Nasal cavity respiratory epithelium epithelial cell of viscerocranial mucosa (primary cell): ENCODE measurements around the gene PDE12. TPM values are rescaled to one million over a fixed set of nuclear protein-coding genes. Genes with fewer than 3 reads are reported as not detected.

Experiments used
- total RNA-seq: library from RNA; depleted of rRNA; stranded (reverse); fragments of >200 nt; gene quantifications from 2 replicates; pipeline ENCODE4 v1.2.3, GENCODE V29; 2014

PDE12 gene
- total RNA-seq = 15.7 and 26.8 TPM in 2 replicates

DNA sequence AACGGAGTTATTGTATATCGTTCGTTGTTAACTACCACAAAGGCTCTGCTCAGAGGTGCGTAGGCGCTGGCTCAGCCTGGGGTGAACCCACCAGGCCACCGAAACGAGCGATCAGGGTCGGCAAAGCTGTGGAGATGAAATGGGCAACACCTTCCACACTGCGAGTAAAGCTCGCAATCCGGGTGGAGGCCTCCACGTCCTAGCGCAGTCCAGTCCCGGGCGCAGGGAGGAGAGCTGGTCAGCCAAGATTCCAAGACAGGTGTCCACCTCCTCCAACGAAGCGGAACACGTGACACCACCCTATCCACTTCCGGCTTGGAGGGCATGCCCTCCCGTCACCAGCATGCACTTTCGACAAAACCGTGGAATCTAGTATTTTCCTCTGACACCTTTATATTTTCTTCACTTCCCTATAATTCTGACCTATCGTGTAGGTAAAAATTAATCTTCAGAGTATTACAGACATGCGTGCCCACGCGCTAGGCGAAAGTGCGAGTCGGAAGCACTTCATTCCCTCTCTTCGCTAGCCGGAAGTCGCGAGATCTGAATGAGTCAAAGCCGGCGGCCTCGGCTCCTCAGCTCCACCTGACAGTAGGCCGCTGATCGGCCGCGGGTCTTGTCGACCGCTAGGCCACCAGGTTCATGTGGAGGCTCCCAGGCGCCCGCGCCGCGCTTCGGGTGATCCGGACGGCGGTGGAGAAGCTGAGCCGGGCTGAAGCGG lies at the start of gene PDE12:
TSS of gene PDE12 (plus strand) at position 537 of the 721 bp plus-strand sequence. CDS start at position 643, 106 bp downstream.

GRCh38 chr3:57544181-57545125 lies 11.6 kb upstream of the PDE12 start, which contains the start of gene DNAH12:
DNAH12 (minus strand) TSS chr3:57544344; CDS start chr3:57542870, 1,474 bp downstream.

DNA sequence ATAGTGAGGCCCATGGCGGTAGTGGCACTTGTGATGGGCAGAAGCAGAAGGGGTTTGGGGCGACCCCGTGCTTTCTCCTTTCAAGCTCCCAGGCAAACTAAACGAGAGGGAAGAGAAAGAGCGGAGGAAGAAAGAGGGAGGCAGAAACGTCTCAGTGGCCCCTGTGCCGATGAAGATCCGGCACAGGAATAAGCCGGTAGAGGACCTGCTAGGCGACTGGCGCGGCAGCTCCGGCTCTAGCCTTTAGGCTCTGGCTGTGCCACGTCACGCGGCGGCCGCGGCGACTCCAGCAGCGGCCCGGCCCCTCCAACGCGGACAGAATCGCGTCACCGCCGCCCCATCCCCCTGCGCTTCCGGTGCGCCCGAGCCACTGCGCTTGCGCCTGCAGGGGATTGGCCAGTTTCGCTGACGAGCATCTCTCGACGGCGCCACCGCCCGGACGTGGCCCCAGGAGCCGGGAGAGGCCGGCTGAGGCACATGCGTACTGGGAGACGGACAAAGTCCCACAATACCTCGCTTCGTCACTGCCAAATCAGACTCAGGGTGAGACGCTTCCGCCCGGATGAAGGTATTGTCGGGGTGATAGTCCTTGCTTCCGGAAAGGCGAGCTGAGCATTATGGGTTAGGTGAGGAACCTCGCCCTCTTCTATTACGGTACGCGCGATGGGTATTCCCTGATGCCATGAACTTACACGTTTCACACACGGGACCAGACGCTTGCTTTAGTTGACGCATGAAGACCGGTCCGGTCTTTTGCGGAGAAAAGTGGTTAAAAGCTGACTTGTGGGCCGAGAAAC lies 41.3 kb downstream of the PDE12 start, which contains the start of gene ARF4:
TSS of gene ARF4 (minus strand) at position 218 of the 797 bp plus-strand sequence. CDS start at position 14, 204 bp downstream.

Other genes starting within 250 kb of the PDE12 start
- gene DNAH12, start 11.9 kb upstream of the PDE12 start, total RNA-seq = under 0.01 and 0.21 TPM in 2 replicates
- gene ARF4, start 41.1 kb downstream of the PDE12 start, total RNA-seq = 123 and 130 TPM in 2 replicates
- 33.5 and 34.9 TPM in 2 replicates for gene DENND6A, start 136.8 kb downstream of the PDE12 start, total RNA-seq
- gene SLMAP, start 200.0 kb downstream of the PDE12 start, total RNA-seq = 81.0 and 144 TPM in 2 replicates